ENCODE measurements around the gene GAS2. TPM values are rescaled to one million over a fixed set of nuclear protein-coding genes. Genes with fewer than 3 reads are reported as not detected.

The GAS2 gene
- 4.5 and 6.5 TPM in 2 replicates for total RNA-seq
- total RNA-seq (2013) = 3.6 TPM
- polyA plus RNA-seq = 2.1 and 2.5 TPM in 2 replicates
- polyA minus RNA-seq = 4.5 and 5.9 TPM in 2 replicates

DNA sequence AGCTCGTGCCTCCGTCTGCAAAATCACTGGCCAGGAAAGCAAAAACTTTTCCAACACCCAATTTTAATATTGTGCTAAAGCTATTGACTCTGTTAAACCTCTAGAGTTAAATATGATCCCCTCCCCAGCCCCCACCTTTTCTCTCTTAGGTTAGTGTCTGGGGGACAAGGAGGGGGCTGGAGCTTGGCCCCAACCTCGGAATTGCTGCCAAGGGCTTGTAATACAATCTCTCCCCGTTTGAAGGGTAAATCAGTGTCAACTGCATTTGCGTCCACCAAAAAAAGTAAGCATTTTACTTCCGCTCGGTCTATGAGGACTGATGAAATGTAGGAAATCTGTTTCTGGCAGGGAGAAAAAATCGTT, at the start of gene GAS2:
Gene GAS2 (plus strand): TSS at position 287 of the 363 bp plus-strand sequence. CDS start 8,259 bp downstream, outside the sequence.
- no peak for TF ChIP-seq EZH2 (IDR thresholded peaks at IDR 0.05; ENCODE audit: borderline replicate concordance, insufficient read depth, low read depth, low read length, poor library complexity, severe bottlenecking)
- TF ChIP-seq, protein P1, sequence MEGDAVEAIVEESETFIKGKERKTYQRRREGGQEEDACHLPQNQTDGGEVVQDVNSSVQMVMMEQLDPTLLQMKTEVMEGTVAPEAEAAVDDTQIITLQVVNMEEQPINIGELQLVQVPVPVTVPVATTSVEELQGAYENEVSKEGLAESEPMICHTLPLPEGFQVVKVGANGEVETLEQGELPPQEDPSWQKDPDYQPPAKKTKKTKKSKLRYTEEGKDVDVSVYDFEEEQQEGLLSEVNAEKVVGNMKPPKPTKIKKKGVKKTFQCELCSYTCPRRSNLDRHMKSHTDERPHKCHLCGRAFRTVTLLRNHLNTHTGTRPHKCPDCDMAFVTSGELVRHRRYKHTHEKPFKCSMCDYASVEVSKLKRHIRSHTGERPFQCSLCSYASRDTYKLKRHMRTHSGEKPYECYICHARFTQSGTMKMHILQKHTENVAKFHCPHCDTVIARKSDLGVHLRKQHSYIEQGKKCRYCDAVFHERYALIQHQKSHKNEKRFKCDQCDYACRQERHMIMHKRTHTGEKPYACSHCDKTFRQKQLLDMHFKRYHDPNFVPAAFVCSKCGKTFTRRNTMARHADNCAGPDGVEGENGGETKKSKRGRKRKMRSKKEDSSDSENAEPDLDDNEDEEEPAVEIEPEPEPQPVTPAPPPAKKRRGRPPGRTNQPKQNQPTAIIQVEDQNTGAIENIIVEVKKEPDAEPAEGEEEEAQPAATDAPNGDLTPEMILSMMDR (IDR thresholded peaks at IDR 0.05) = no peak
- ATAC-seq (ENCODE audit: low read depth) (no peak), DNase-seq (no peak)
- Mint-ChIP-seq H3K4me1 (peaks cover 7% of the 10 kb centered on the region), H3K9me3 (ENCODE audit: insufficient read depth) (no peaks in the 10 kb centered on the region), H3K4me3 (no peak within 1 kb of the TSS), H3K27ac (no peak within 1 kb of the TSS), H3K27me3 (peaks cover 46% of the 10 kb centered on the region)
- Histone ChIP-seq H3K27me3 (replicated peaks in 1 of 4; ENCODE audit: control extremely low read depth in 1 of 4, control insufficient read depth in 3 of 4, insufficient read depth in 4 of 4, low read length in 3 of 4) (peaks cover 0 to 38% (median 9%) of the 10 kb centered on the region in 4 experiments), H3K27ac (ENCODE audit: low read length in 2 of 2) (no peak within 1 kb of the TSS), H2AFZ (ENCODE audit: insufficient read depth, low read depth, low read length, poor library complexity, severe bottlenecking) (no peak within 1 kb of the TSS), H3K4me2 (replicated peaks; ENCODE audit: low read depth, low read length, poor library complexity, severe bottlenecking) (peak within 1 kb of the TSS; percentile 40), H3K9me3 (ENCODE audit: control extremely low read depth in 1 of 3, control insufficient read depth in 2 of 3, insufficient read depth in 1 of 3, low read length in 2 of 3) (no peaks in the 10 kb centered on the region), H3K9ac (ENCODE audit: low read length) (no peak within 1 kb of the TSS), H3K4me1 (ENCODE audit: control insufficient read depth in 2 of 2, insufficient read depth in 2 of 2, low read length in 2 of 2) (peaks cover 0 to 8% of the 10 kb centered on the region in 2 donors), H3K36me3 (replicated peaks in 1 of 2; ENCODE audit: control extremely low read depth in 1 of 2, control insufficient read depth in 1 of 2, extremely low read depth in 1 of 2, insufficient read depth in 2 of 2, low read length in 1 of 2) (no peaks in the 10 kb centered on the region), H3K79me2 (ENCODE audit: control insufficient read depth, insufficient read depth, low read length) (no peaks in the 10 kb centered on the region), H3K4me3 (ENCODE audit: control extremely low read depth in 1 of 5, extremely low read depth in 1 of 5, insufficient read depth in 1 of 5, low read depth in 2 of 5, low read length in 4 of 5) (no peak within 1 kb of the TSS), H4K20me1 (ENCODE audit: control insufficient read depth, insufficient read depth, low read length, poor library complexity, severe bottlenecking) (no peaks in the 10 kb centered on the region)
- POLR2A ChIA-PET = no interaction called here
- WGBS (ENCODE audit: insufficient coverage) = 0% methylated on average over 6 of the region's 8 CpGs
- CTCF ChIA-PET = no interaction called here
- intact Hi-C loops (cut with micrococcal nuclease) = no loop called here

DNA sequence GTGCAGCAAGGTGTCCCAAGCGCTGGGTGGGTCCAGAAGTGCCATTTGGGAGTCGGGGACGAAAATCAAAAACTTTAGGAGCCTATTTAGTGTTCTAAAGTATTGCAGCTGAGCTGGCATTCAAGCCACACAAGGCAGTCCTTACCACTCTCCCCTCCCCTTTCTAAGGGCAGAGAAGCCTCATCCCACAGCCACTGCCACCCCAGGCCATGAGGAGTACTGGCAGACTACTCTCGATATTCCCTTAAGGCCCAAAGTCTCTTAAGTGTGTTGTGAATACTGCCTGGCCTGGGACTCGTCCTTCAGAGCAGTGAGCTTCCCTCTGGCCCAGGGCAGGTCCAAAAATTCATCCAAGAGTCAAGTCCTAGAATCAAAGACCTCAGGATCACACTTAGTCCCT, 48.5 kb upstream of the GAS2 start:
- peaks cover 19% of the 10 kb centered on the region for H3K79me2 ChIP-seq (ENCODE audit: control insufficient read depth, insufficient read depth, low read length)
- no peak overlapping the region for H3K4me2 ChIP-seq (replicated peaks; ENCODE audit: low read depth, low read length, poor library complexity, severe bottlenecking)
- POLR2A ChIA-PET = no interaction called here
- 100% methylated on average over 3 of the region's 5 CpGs for WGBS (ENCODE audit: insufficient coverage)
- DNase-seq (no peak), ATAC-seq (ENCODE audit: low read depth) (no peak)
- Mint-ChIP-seq H3K27ac (no peak overlapping the region), H3K9me3 (ENCODE audit: insufficient read depth) (peaks cover 8% of the 10 kb centered on the region), H3K4me3 (no peak overlapping the region), H3K27me3 (peaks cover 5% of the 10 kb centered on the region), H3K4me1 (peaks cover 21% of the 10 kb centered on the region)
- CTCF ChIA-PET = no interaction called here
- no peaks in the 10 kb centered on the region for H3K9me3 ChIP-seq (ENCODE audit: control extremely low read depth in 1 of 3, control insufficient read depth in 2 of 3, insufficient read depth in 1 of 3, low read length in 2 of 3)
- H3K4me3 ChIP-seq (ENCODE audit: control extremely low read depth in 1 of 5, extremely low read depth in 1 of 5, insufficient read depth in 1 of 5, low read depth in 2 of 5, low read length in 4 of 5) = no peak overlapping the region
- no peak overlapping the region for H3K27ac ChIP-seq (ENCODE audit: low read length in 2 of 2)
- peaks cover 0 to 2% of the 10 kb centered on the region in 2 donors for H3K4me1 ChIP-seq (ENCODE audit: control insufficient read depth in 2 of 2, insufficient read depth in 2 of 2, low read length in 2 of 2)
- peaks cover 11% of the 10 kb centered on the region for H4K20me1 ChIP-seq (ENCODE audit: control insufficient read depth, insufficient read depth, low read length, poor library complexity, severe bottlenecking)
- H3K9ac ChIP-seq (ENCODE audit: low read length) = no peak overlapping the region
- intact Hi-C loops (cut with micrococcal nuclease) = no loop called here
- H3K27me3 ChIP-seq (replicated peaks in 1 of 4; ENCODE audit: control extremely low read depth in 1 of 4, control insufficient read depth in 3 of 4, insufficient read depth in 4 of 4, low read length in 3 of 4) = peaks cover 0 to 3% (median 0%) of the 10 kb centered on the region in 4 experiments
- H3K36me3 ChIP-seq (replicated peaks in 1 of 2; ENCODE audit: control extremely low read depth in 1 of 2, control insufficient read depth in 1 of 2, extremely low read depth in 1 of 2, insufficient read depth in 2 of 2, low read length in 1 of 2) = peaks cover 3 to 6% of the 10 kb centered on the region in 2 experiments
- TF ChIP-seq, protein P1 (IDR thresholded peaks at IDR 0.05) = no peak
- TF ChIP-seq EZH2 (IDR thresholded peaks at IDR 0.05; ENCODE audit: borderline replicate concordance, insufficient read depth, low read depth, low read length, poor library complexity, severe bottlenecking) = no peak
- no peak overlapping the region for H2AFZ ChIP-seq (ENCODE audit: insufficient read depth, low read depth, low read length, poor library complexity, severe bottlenecking)

Data from B cell (primary cell).